Heart left ventricle (tissue), 13 donors: Measurements from ENCODE around the gene CTLA4.

ENCODE experiments used
- CTCF ChIP-seq, 12 donors: fragments of 200-600 bp; sonication (generic) in 4 of 12; IDR thresholded peaks; one replicate each; pipeline versions ENCODE4 v1.5.0 to v1.8.0; 2018 to 2022; ENCODE audit warnings: antibody characterized with exemption in 12 of 12, mild to moderate bottlenecking in 5 of 12
- POLR2A ChIP-seq, 2 donors: fragments of 450-650 bp; IDR thresholded peaks; one replicate each; pipeline ENCODE4 v1.6.1; 2017; ENCODE audit warnings: antibody characterized with exemption in 2 of 2, mild to moderate bottlenecking in 2 of 2, moderate library complexity in 2 of 2
- donor health status: ischemic (EF 13 %, LVEDD 7.1; RV severe dilation, severe dysfunction).
- donor health status: DM: no; HTN: yes; CAD: no.
- donor health status: DM: no; HTN: no; CAD: no.
- donor health status: ischemic (EF 25% LVEDD 6.9; RV normal size, moderate dysfunction).
- donor health status: ischemic (EF 25% LVEDD 5.7; RV mildly dilated, moderate dysfunction).
- donor health status: ischemic (EF 35%, LVEDD 5.7; RV mildly dilated, moderate dysfunction).
- donor health status: nonischemic (EF 11% LVEDD 7.7; RV severe dilation, severe dysfunction).
- donor health status: DM: yes; HTN: yes; CAD: no.
- donor health status: PGD.
- donor health status: ischemic (EF 29% LVEDD 5.4; RV normal size, mild dysfunction).
- donor health status: nonischemic (EF 23%, LVEDD 6.1; RV moderate dilation, normal function).

- TF ChIP-seq CTCF (IDR thresholded peaks at IDR 0.05) (no peak), POLR2A (IDR thresholded peaks at IDR 0.05) (no peak)
These were observed 3.9 kb downstream of the CTLA4 start for GRCh38 chr2:203871371-203871983.
